B cell (primary cell): ENCODE data around the gene NID1. TPM values are rescaled to one million over a fixed set of nuclear protein-coding genes. Genes with fewer than 3 reads are reported as not detected.

Source experiments
- ATAC-seq: fragments of 200-7000 bp; cut with Tn5 transposase; one replicate; pipeline ENCODE4 v1.10.0; 2021; ENCODE audit warnings: low read depth, mild to moderate bottlenecking, moderate number of reproducible peaks, moderate library complexity
- CTCF ChIA-PET: fragments of 350-600 bp; sonication (Branson Sonifier 250); formaldehyde crosslinking; loops from one replicate; lab custom pipeline; 2021; ENCODE audit warnings: antibody characterized with exemption, inconsistent platforms; lab: Charles Lee
- POLR2A ChIA-PET: fragments of 350-600 bp; sonication (Branson Sonifier 250); formaldehyde crosslinking; loops from one replicate; lab custom pipeline; 2021; ENCODE audit warnings: antibody characterized with exemption; lab: Charles Lee
- DNase-seq: peaks from one replicate; pipeline ENCODE4 v3.0.0; 2013
- H2AFZ ChIP-seq: 2 replicates; pipeline ENCODE4 v1.6.1; 2012; ENCODE audit warnings: mild to moderate bottlenecking, low read depth, low read length; ENCODE audit not compliant: insufficient read depth, poor library complexity, severe bottlenecking
- H3K27ac ChIP-seq, 2 donors: 1 replicate in 1 of 2; 2 replicates in 1 of 2; pipeline ENCODE4 v1.5.1; 2012 to 2013; ENCODE audit warnings: low read length in 2 of 2, mild to moderate bottlenecking in 2 of 2, moderate library complexity in 1 of 2
- H3K27me3 ChIP-seq, 4 experiments: fragments of 200-600 bp in 1 of 4; sonication (generic) in 1 of 4; replicated peaks in 1 of 4; 1 replicate in 2 of 4; 2 replicates in 2 of 4; pipeline versions ENCODE4 v1.6.1 to v1.7.0; 2013 to 2016; ENCODE audit warnings: low read length in 3 of 4, mild to moderate bottlenecking in 2 of 4, mixed read lengths in 1 of 4, moderate library complexity in 1 of 4; ENCODE audit not compliant: insufficient read depth in 4 of 4, control insufficient read depth in 3 of 4; ENCODE audit errors: control extremely low read depth in 1 of 4
- H3K36me3 ChIP-seq, 2 experiments: replicated peaks in 1 of 2; 1 replicate in 1 of 2; 2 replicates in 1 of 2; pipeline versions ENCODE4 v1.6.1 to v1.7.1; 2013; ENCODE audit warnings: low read length in 1 of 2; ENCODE audit not compliant: insufficient read depth in 2 of 2, control insufficient read depth in 1 of 2; ENCODE audit errors: control extremely low read depth in 1 of 2, extremely low read depth in 1 of 2
- H3K4me1 ChIP-seq, 2 donors: fragments of 200-600 bp in 1 of 2; sonication (generic) in 1 of 2; 1 replicate in 1 of 2; 2 replicates in 1 of 2; pipeline versions ENCODE4 v1.5.1 to v1.6.1; 2013 to 2017; ENCODE audit warnings: low read length in 2 of 2; ENCODE audit not compliant: control insufficient read depth in 2 of 2, insufficient read depth in 2 of 2
- H3K4me2 ChIP-seq: replicated peaks from 2 replicates; pipeline ENCODE3; 2012; ENCODE audit warnings: mild to moderate bottlenecking, low read depth, low read length; ENCODE audit not compliant: poor library complexity, severe bottlenecking
- H3K4me3 ChIP-seq, 5 experiments: fragments of 200-600 bp in 1 of 5; sonication (generic) in 1 of 5; 1 replicate in 3 of 5; 2 replicates in 2 of 5; pipeline versions ENCODE4 v1.5.1 to v1.7.0; 2011 to 2016; ENCODE audit warnings: low read length in 4 of 5, mild to moderate bottlenecking in 4 of 5, low read depth in 2 of 5, control low read depth in 1 of 5, moderate library complexity in 1 of 5; ENCODE audit not compliant: insufficient read depth in 1 of 5; ENCODE audit errors: control extremely low read depth in 1 of 5, extremely low read depth in 1 of 5
- H3K79me2 ChIP-seq: fragments of 200-600 bp; sonication (generic); one replicate; pipeline ENCODE4 v1.6.0; 2016; ENCODE audit warnings: low read length; ENCODE audit not compliant: control insufficient read depth, insufficient read depth
- H3K9ac ChIP-seq: fragments of 200-600 bp; sonication (generic); 2 replicates; pipeline ENCODE4 v1.6.1; 2017; ENCODE audit warnings: mild to moderate bottlenecking, low read length, moderate library complexity
- H3K9me3 ChIP-seq, 3 donors: one replicate each; pipeline versions ENCODE4 v1.6.1 to v1.7.1; 2013; ENCODE audit warnings: low read length in 2 of 3; ENCODE audit not compliant: control insufficient read depth in 2 of 3, insufficient read depth in 1 of 3; ENCODE audit errors: control extremely low read depth in 1 of 3
- H4K20me1 ChIP-seq: 2 replicates; pipeline ENCODE4 v1.6.0; 2012; ENCODE audit warnings: mild to moderate bottlenecking, low read length; ENCODE audit not compliant: insufficient read depth, control insufficient read depth, poor library complexity, severe bottlenecking
- H3K27ac Mint-ChIP-seq: one replicate; pipeline ENCODE4 v1.8.0; 2021; ENCODE audit warnings: mixed read lengths
- H3K27me3 Mint-ChIP-seq: one replicate; pipeline ENCODE4 v1.8.0; 2021; ENCODE audit warnings: mixed read lengths
- H3K4me1 Mint-ChIP-seq: one replicate; pipeline ENCODE4 v1.8.0; 2021; ENCODE audit warnings: mixed read lengths
- H3K4me3 Mint-ChIP-seq: one replicate; pipeline ENCODE4 v1.8.0; 2021; ENCODE audit warnings: mixed read lengths
- H3K9me3 Mint-ChIP-seq: one replicate; pipeline ENCODE4 v1.8.0; 2022; ENCODE audit warnings: mixed read lengths; ENCODE audit not compliant: insufficient read depth
- EZH2 ChIP-seq: IDR thresholded peaks from 2 replicates; pipeline ENCODE4 v1.6.1; 2012; ENCODE audit warnings: borderline replicate concordance, low read depth, mild to moderate bottlenecking, moderate library complexity, low read length; ENCODE audit not compliant: insufficient read depth, poor library complexity, severe bottlenecking
- WGBS: methylation state at CpG from one replicate; pipeline ENCODE4 v1.1.5; 2013; ENCODE audit warnings: missing lambda C conversion rate; ENCODE audit not compliant: insufficient coverage; 5-methylcytosine and 5-hydroxymethylcytosine counted together
- intact Hi-C: fragments of 100-400 bp; cut with micrococcal nuclease; formaldehyde crosslinking; loops from one replicate; pipeline ENCODE4 v1.10.0; 2022
- polyA plus RNA-seq: library from polyadenylated mRNA; depleted of rRNA; stranded (reverse); fragments of >200 nt; gene quantifications from 2 replicates; pipeline ENCODE4 v1.2.3, GENCODE V29; 2012
- total RNA-seq, 2 donors: library from RNA; stranded (reverse); fragments of 120-200 nt in 1 of 2; gene quantifications; 1 replicate in 1 of 2; 2 replicates in 1 of 2; pipeline versions ENCODE4 v1.2.3 to v1.2.4, GENCODE V29; 2013 to 2022
- TF ChIP-seq, protein P1 (sequence below): fragments of 200-600 bp; IDR thresholded peaks from one replicate; pipeline ENCODE4 v1.8.0; 2022; ENCODE audit warnings: antibody characterized with exemption, mild to moderate bottlenecking

Gene NID1
- total and polyA plus RNA-seq, 2 donors (not counting 1 experiment from before 2014, with no cell fraction given): 0.06 TPM; not detected in 1

DNA sequence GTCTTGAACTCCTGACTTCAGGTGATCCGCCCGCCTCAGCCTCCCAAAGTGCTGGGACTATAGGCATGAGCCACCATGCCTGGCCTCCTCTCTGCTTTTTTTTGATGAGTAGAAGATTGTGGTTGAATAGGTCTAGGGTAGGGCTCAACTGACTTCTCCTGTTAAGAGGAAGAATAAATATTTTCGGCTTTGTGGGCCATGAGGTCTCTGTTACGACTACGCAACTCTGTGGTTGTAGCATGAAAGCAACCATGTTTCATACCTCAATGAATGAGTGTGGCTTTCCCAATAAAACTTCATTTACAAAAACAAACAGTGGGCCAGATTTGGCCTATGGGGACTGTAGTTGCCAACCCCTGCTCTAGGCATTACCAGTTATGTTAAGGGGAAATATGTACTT lies 67.8 kb downstream of the NID1 start:
- H3K27ac ChIP-seq: no peak overlapping the region
- H3K4me1 ChIP-seq: peaks cover 6 to 10% of the 10 kb centered on the region in 2 donors
- intact Hi-C loops: no loop called here
- no peak overlapping the region for H3K4me3 Mint-ChIP-seq
- H3K4me3 ChIP-seq: no peak overlapping the region
- POLR2A ChIA-PET: no interaction called here
- H3K27ac Mint-ChIP-seq: no peak overlapping the region
- no peaks in the 10 kb centered on the region for H4K20me1 ChIP-seq
- DNase-seq (no peak), ATAC-seq (no peak)
- no peaks in the 10 kb centered on the region for H3K9me3 ChIP-seq
- no peaks in the 10 kb centered on the region for H3K9me3 Mint-ChIP-seq
- CTCF ChIA-PET: no interaction called here
- no peak overlapping the region for H3K9ac ChIP-seq
- peaks cover 11% of the 10 kb centered on the region for H3K27me3 Mint-ChIP-seq
- peaks cover 15% of the 10 kb centered on the region for H3K4me1 Mint-ChIP-seq
- no peaks in the 10 kb centered on the region for H3K36me3 ChIP-seq
- H2AFZ ChIP-seq: no peak overlapping the region
- WGBS: no CpG with 5 or more reads among the region's 5 CpGs
- H3K27me3 ChIP-seq: no peaks in the 10 kb centered on the region
- TF ChIP-seq, protein P1, sequence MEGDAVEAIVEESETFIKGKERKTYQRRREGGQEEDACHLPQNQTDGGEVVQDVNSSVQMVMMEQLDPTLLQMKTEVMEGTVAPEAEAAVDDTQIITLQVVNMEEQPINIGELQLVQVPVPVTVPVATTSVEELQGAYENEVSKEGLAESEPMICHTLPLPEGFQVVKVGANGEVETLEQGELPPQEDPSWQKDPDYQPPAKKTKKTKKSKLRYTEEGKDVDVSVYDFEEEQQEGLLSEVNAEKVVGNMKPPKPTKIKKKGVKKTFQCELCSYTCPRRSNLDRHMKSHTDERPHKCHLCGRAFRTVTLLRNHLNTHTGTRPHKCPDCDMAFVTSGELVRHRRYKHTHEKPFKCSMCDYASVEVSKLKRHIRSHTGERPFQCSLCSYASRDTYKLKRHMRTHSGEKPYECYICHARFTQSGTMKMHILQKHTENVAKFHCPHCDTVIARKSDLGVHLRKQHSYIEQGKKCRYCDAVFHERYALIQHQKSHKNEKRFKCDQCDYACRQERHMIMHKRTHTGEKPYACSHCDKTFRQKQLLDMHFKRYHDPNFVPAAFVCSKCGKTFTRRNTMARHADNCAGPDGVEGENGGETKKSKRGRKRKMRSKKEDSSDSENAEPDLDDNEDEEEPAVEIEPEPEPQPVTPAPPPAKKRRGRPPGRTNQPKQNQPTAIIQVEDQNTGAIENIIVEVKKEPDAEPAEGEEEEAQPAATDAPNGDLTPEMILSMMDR: no peak
- TF ChIP-seq EZH2: no peak
- no peak overlapping the region for H3K4me2 ChIP-seq
- H3K79me2 ChIP-seq: no peaks in the 10 kb centered on the region

DNA sequence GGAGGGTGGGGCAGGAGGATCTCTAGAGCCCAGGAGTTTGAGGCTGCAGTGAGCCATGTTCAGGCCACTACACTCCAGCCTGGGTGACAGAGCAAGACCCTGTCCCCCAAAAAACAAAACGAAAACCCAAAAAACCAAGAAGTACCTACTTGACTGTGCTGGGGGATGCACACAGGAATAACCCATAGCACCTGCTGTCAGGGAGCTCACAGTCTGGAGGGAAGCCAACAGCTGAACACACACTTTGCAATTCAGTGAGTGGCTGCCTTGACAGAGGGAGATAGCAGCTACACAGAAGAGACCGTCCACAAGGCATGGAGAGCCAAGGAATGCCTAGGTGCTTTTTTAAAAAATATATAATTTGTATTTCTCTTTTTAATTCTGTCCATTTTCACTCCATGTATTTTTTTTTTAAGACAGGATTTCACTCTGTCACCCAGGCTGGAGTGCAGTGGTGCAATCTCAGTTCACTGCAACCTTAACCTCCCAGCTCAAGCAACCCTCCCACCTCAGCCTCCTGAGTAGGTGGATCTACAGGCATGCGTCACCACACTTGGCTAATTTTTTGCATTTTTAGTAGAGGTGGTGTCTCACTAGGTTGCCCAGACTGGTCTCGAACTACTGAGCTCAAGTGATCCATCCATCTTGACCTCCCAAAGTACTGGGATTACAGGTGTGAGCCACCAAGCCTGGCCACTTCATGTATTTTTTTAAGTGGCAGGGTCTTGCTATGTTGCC lies 68.7 kb downstream of the NID1 start:
- Mint-ChIP-seq H3K4me3 (no peak overlapping the region), H3K9me3 (no peaks in the 10 kb centered on the region), H3K27ac (no peak overlapping the region), H3K4me1 (peaks cover 15% of the 10 kb centered on the region), H3K27me3 (peaks cover 11% of the 10 kb centered on the region)
- no peaks in the 10 kb centered on the region for H3K36me3 ChIP-seq
- H3K79me2 ChIP-seq: no peaks in the 10 kb centered on the region
- 56% methylated on average over 2 of the region's 4 CpGs for WGBS
- no peak overlapping the region for H2AFZ ChIP-seq
- no peak for DNase-seq
- H3K4me3 ChIP-seq: no peak overlapping the region
- no peak overlapping the region for H3K9ac ChIP-seq
- TF ChIP-seq, protein P1: no peak
- TF ChIP-seq EZH2: no peak
- CTCF ChIA-PET: interaction anchor here (0.9 kb wide), 1 partner anchor 25 kb away, joined by 5 read pairs; no protein-coding TSS in a partner anchor
- H3K27me3 ChIP-seq: no peaks in the 10 kb centered on the region
- H3K9me3 ChIP-seq: no peaks in the 10 kb centered on the region
- peaks cover 6 to 10% of the 10 kb centered on the region in 2 donors for H3K4me1 ChIP-seq
- intact Hi-C loops: no loop called here
- no peaks in the 10 kb centered on the region for H4K20me1 ChIP-seq
- no peak overlapping the region for H3K4me2 ChIP-seq
- H3K27ac ChIP-seq: no peak overlapping the region
- POLR2A ChIA-PET: interaction anchor here (0.6 kb wide), 1 partner anchor 42 kb away, joined by 3 read pairs; no protein-coding TSS in a partner anchor
- no peak for ATAC-seq
